Stimulated activated CD8-positive, alpha-beta memory T cell treated with anti-CD3 and anti-CD28 coated beads, Interleukin-7, amount 100 ng/mL, for 4 hours (primary cell): ENCODE results near the gene LASP1NB.
"Not testable (repeated sequence)": the region's sequence is repeated elsewhere in the genome, so short reads cannot be mapped to it uniquely, and the experiment has no call there.

Experiments used
- DNase-seq, 2 donors: peaks; one replicate each; pipeline ENCODE4 v3.0.0-alpha.2; 2020; ENCODE audit warnings: low read depth in 2 of 2

Gene LASP1NB

GRCh38 chr17:38897176-38897575 lies 28.2 kb upstream of the LASP1NB start:
- DNase-seq: no peak

DNA sequence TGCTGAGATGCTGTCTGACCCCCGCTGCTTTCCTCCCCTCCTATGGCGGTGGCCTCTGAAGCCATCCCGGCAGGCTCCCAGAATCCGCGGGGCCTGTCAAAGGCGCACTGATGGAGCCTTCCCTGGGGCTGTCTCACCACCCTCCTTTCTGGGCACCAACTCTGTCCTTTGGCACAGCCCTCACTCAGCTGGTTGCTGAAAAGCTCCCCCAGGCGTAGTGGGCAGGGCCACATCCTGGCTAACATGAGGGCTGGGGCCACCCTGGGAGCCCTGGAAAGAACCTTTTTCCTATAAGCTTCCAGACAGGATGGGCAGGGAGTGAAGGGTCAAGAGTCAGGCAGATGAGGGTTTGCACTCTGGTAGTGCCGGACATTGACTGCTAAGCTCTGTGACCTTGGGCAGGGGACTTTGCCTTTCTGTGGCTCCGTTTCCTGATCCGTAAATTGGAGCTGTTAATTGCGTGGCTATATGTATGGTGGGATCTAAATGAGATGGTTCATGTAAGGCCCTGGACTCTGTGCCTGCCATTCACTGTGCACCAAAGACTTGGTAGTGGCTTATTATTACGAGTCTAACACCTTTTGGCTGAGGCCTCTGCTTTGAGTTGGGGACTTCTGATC lies 27.6 kb upstream of the LASP1NB start:
- no peak for DNase-seq

- no peak for DNase-seq
Measured at GRCh38 chr17:38898291-38898679, 27.1 kb upstream of the LASP1NB start.

DNA sequence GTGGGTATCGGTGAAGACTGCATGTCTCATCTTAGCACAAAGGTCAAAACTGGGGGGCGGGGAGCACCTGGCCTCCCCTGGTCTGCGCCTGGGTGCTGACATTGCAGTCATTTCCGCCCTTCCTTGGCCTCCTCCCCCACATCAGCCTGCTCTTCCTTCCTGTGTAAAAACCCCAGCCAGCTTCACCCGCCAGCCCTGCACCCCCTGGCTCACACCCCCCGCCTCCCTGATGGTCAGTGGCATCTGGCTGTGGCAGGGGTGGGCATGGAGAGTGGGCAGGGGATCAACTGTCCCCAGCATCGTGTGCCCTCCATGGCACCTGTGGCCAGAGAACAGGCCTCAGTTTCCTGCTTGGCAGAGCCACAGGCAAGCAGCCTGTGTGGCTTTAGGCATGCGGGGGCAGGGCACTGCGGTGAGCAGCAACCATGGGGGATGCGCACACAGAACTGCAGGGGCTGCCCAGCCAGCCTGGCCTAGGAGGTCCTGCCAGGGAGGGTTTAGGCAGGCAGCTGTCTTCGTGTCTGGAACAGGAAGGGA lies 26.5 kb upstream of the LASP1NB start:
- DNase-seq: peak; percentile 85 to 89

DNA sequence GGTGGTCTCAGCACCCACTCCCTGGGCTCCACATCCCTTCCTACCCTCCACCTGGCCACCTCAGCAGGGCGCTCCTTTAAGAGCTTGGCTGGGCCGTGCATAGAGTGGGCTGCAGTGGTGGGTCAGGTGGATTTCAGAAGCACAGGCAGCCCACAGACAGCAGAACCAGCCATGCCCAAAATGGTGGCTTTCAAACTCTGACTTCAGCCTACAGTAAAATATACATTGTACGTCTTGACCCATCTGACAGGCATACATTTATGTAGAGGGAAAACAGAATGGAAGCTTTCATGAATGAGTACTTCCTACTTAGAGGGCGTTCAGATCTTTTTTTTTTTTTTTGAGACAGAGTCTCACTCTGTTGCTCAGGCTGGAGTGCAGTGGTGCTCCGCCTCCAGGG lies 26.0 kb upstream of the LASP1NB start:
- DNase-seq: no peak

- DNase-seq: peak; percentile 33 to 39
Measured at GRCh38 chr17:38900978-38901656, 24.3 kb upstream of the LASP1NB start.

DNA sequence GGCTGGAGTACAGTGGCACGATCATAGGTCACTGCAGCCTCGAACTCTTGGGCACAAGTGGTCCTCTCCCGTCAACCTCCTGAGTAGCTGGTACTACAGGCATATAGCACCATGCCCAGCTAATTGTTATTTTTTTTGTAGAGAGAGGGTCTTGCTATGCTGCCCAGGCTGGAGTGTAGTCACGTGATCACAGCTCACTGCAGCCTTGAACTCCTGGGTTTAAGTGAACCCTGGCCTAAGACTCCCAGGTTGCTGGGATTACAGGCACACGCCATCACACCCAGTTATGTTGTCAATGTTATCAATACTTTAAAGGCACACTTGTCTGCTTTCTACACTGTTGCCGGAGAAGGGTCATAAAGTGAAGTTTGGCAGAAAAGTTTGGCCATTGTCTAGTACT lies 22.0 kb upstream of the LASP1NB start:
- no peak for DNase-seq

- no peak for DNase-seq
Measured at GRCh38 chr17:38904892-38905291, 20.5 kb upstream of the LASP1NB start.

- DNase-seq: no peak
Measured at GRCh38 chr17:38905375-38905774, 20.0 kb upstream of the LASP1NB start.

GRCh38 chr17:38906460-38907228 lies 18.8 kb upstream of the LASP1NB start:
- DNase-seq: no peak

GRCh38 chr17:38907930-38908675 lies 17.3 kb upstream of the LASP1NB start:
- DNase-seq: no peak

GRCh38 chr17:38908676-38909181 lies 16.7 kb upstream of the LASP1NB start:
- no peak for DNase-seq

- no peak for DNase-seq
Measured at GRCh38 chr17:38910325-38910724, 15.1 kb upstream of the LASP1NB start.

DNA sequence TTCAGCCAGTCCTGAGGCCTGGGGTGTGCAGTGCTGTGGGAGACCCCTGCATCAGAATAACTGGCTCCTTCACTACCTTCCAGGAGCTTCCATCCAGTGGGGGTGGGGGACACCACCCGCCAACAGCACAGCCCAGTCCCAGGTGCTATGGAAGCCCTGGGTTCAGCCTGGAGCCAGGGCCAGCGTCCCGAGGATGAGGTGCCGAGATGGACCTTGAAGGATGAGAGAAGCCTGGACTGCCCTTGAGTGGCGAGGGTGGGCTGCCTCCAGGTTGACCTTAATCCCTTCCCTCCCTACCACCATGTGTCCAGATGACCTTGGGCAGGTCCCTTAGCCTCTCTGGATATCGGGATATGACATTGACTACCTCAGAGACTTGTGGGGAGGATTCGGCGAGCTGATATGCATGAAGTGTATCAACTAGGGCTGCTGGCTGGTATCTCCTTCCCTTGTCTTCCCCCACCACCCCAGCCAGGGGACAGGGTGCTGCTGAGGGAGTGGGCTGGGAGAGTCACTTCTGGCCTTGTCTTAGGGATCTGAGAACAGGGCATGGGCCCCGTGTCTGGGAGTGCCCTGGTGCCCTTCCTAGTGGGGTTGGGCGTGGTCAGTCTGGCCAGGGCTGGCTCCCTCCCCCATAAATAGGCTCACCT lies 14.2 kb upstream of the LASP1NB start:
- DNase-seq: no peak

DNA sequence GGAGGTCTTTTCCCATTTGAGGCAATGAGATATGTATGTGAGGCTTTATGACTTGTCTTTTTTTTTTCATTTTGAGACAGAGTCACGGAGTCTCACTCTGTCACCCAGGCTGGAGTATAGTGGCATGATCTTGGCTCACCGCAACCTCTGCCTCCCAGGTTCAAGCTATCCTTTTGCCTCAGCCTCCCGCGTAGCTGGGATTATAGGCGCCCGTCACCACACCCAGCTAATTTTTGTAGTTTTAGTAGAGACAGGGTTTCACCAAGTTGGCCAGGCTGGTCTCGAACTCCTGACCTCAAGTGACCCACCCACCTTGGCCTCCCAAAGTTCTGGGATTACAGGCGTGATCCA lies 13.7 kb upstream of the LASP1NB start:
- not testable (repeated sequence) for DNase-seq

- DNase-seq: no peak
Measured at GRCh38 chr17:38912221-38912813, 13.1 kb upstream of the LASP1NB start.

GRCh38 chr17:38914741-38915638 lies 10.4 kb upstream of the LASP1NB start:
- no peak for DNase-seq

DNA sequence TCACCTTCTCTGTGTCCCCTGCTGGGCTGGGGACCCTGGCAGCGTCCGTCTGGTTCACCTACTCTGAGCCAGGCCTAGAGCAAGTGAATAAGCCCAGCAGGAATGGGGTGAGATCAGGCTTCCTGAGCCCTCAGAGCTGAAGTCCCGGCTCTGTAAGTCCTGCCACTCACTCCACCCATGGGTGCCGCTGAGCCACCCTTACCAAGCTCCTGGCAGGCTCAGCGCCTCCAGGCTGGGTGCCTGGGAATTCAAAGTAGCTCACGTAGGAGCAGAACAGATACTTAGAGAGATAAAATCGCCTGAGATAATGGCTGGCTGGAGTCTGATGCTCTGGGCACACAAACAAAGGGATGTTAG lies 9.8 kb upstream of the LASP1NB start:
- no peak for DNase-seq

GRCh38 chr17:38916771-38917170 lies 8.6 kb upstream of the LASP1NB start:
- no peak for DNase-seq

DNA sequence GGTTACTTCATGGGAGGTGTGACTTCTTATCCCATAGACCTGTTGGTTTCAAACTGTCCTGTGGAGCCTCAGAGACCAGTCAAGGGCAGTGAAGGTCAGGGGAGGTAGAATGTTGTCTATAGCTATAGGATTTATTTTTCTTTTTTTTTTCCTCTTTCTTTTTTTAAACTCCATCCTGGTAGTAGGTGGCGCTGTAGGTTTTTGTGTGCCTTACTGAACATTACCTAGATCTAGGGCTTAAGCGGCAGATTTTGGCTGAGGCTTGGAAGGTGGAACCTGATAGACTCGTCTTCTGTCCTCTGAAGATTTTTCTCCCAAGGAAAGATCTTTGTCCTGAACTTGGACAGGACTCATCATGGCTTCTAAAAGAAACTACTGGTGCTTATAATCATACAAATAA lies 8.2 kb upstream of the LASP1NB start:
- DNase-seq: no peak
